WTC11 (cell line): Measurements from ENCODE around the gene INSL3. TPM values are rescaled to one million over a fixed set of nuclear protein-coding genes. Genes with fewer than 3 reads are reported as not detected.

Experiments used
- ATAC-seq: fragments of 200-7000 bp; cut with Tn5 transposase; 2 replicates; pipeline ENCODE4 v1.10.0; 2021; ENCODE audit warnings: mild to moderate bottlenecking, moderate library complexity
- CTCF ChIA-PET: fragments of 300-600 bp; sonication (Branson Sonifier 250); formaldehyde crosslinking; loops from one replicate; lab custom pipeline; 2021; ENCODE audit warnings: antibody characterized with exemption; lab: Charles Lee
- POLR2A ChIA-PET: fragments of 350-600 bp; sonication (Branson Sonifier 250); formaldehyde crosslinking; loops from one replicate; lab custom pipeline; 2021; ENCODE audit warnings: antibody characterized with exemption; lab: Charles Lee
- DNase-seq: peaks from one replicate; pipeline ENCODE4 v3.0.0; 2021; ENCODE audit warnings: low spot score
- H3K27ac Mint-ChIP-seq: 2 replicates; pipeline ENCODE4 v1.8.0; 2021; ENCODE audit warnings: mixed read lengths
- H3K27me3 Mint-ChIP-seq: 2 replicates; pipeline ENCODE4 v1.8.0; 2021; ENCODE audit warnings: low read depth, mild to moderate bottlenecking, moderate library complexity, mixed read lengths
- H3K36me3 Mint-ChIP-seq: 2 replicates; pipeline ENCODE4 v1.8.0; 2021; ENCODE audit warnings: mixed read lengths
- H3K4me1 Mint-ChIP-seq: 2 replicates; pipeline ENCODE4 v1.8.0; 2022; ENCODE audit warnings: mixed read lengths
- H3K4me3 Mint-ChIP-seq: 2 replicates; pipeline ENCODE4 v1.8.0; 2021; ENCODE audit warnings: mild to moderate bottlenecking, moderate library complexity, mixed read lengths
- H3K9me3 Mint-ChIP-seq: 2 replicates; pipeline ENCODE4 v1.8.0; 2021; ENCODE audit warnings: mixed read lengths
- ETV6 ChIP-seq: sonication (generic); formaldehyde crosslinking; IDR thresholded peaks from 2 replicates; pipeline ENCODE4 v1.8.1; 2022; ENCODE audit warnings: mild to moderate bottlenecking, missing genetic modification reagents
- HMGA2 ChIP-seq: fragments of 250-450 bp; sonication (Bioruptor Pico); IDR thresholded peaks from 2 replicates; pipeline ENCODE4 v1.4.0; 2021; ENCODE audit warnings: mild to moderate bottlenecking, moderate library complexity
- JAZF1 ChIP-seq: fragments of 250-450 bp; sonication (Bioruptor Pico); IDR thresholded peaks from 2 replicates; pipeline ENCODE4 v1.9.0; 2021; ENCODE audit warnings: moderate library complexity, mild to moderate bottlenecking, inconsistent platforms
- JUN ChIP-seq: sonication (generic); formaldehyde crosslinking; IDR thresholded peaks from 2 replicates; pipeline ENCODE4 v1.8.0; 2023; ENCODE audit warnings: mild to moderate bottlenecking, missing genetic modification reagents
- MAX ChIP-seq: sonication (generic); formaldehyde crosslinking; IDR thresholded peaks from 2 replicates; pipeline ENCODE4 v1.8.0; 2022; ENCODE audit warnings: mild to moderate bottlenecking, missing genetic modification reagents
- NFATC4 ChIP-seq: fragments of 250-450 bp; sonication (Bioruptor Pico); IDR thresholded peaks from 2 replicates; pipeline ENCODE4 v1.9.0; 2021; ENCODE audit warnings: mild to moderate bottlenecking
- STAT6 ChIP-seq: sonication (generic); formaldehyde crosslinking; conservative IDR thresholded peaks from 2 replicates; pipeline ENCODE4 v1.8.1; 2023; ENCODE audit warnings: mild to moderate bottlenecking, low read depth, missing genetic modification reagents, moderate library complexity
- ZNF317 ChIP-seq: sonication (generic); formaldehyde crosslinking; IDR thresholded peaks from 2 replicates; pipeline ENCODE4 v1.8.1; 2023; ENCODE audit warnings: low read depth, mild to moderate bottlenecking, moderate library complexity, missing genetic modification reagents, borderline replicate concordance
- total RNA-seq: library from RNA; stranded (reverse); gene quantifications from 3 replicates; pipeline ENCODE4 v1.2.3, GENCODE V29; 2021
- TF ChIP-seq, protein P1 (sequence below): sonication (generic); formaldehyde crosslinking; IDR thresholded peaks from 2 replicates; pipeline ENCODE4 v1.8.0; 2022; ENCODE audit warnings: missing genetic modification reagents
- TF ChIP-seq, protein P2 (sequence below): fragments of 200-600 bp; IDR thresholded peaks from 2 replicates; pipeline ENCODE4 v1.8.0; 2022; ENCODE audit warnings: antibody characterized with exemption
- TF ChIP-seq, protein P3 (sequence below): sonication (generic); formaldehyde crosslinking; IDR thresholded peaks from 2 replicates; pipeline ENCODE4 v1.8.1; 2023; ENCODE audit warnings: mild to moderate bottlenecking, missing genetic modification reagents, moderate library complexity
- TF ChIP-seq, protein P4 (sequence below): sonication (generic); formaldehyde crosslinking; IDR thresholded peaks from 2 replicates; pipeline ENCODE4 v1.8.1; 2022; ENCODE audit warnings: low read depth, missing genetic modification reagents, borderline replicate concordance
- TF ChIP-seq, protein P5 (sequence below): sonication (generic); formaldehyde crosslinking; IDR thresholded peaks from 2 replicates; pipeline ENCODE4 v1.8.1; 2023; ENCODE audit warnings: mild to moderate bottlenecking, missing genetic modification reagents
- TF ChIP-seq, protein P6 (sequence below): sonication (generic); formaldehyde crosslinking; IDR thresholded peaks from 2 replicates; pipeline ENCODE4 v1.8.0; 2023; ENCODE audit warnings: missing genetic modification reagents, mild to moderate bottlenecking, borderline replicate concordance

The INSL3 gene
- total RNA-seq, 1 experiment from 2014 or later: 0.79 TPM

- H3K9me3 Mint-ChIP-seq: no peaks in the 10 kb centered on the region
- no peak overlapping the region for H3K4me3 Mint-ChIP-seq
- no peak for TF ChIP-seq ZNF317
- TF ChIP-seq, protein P1, sequence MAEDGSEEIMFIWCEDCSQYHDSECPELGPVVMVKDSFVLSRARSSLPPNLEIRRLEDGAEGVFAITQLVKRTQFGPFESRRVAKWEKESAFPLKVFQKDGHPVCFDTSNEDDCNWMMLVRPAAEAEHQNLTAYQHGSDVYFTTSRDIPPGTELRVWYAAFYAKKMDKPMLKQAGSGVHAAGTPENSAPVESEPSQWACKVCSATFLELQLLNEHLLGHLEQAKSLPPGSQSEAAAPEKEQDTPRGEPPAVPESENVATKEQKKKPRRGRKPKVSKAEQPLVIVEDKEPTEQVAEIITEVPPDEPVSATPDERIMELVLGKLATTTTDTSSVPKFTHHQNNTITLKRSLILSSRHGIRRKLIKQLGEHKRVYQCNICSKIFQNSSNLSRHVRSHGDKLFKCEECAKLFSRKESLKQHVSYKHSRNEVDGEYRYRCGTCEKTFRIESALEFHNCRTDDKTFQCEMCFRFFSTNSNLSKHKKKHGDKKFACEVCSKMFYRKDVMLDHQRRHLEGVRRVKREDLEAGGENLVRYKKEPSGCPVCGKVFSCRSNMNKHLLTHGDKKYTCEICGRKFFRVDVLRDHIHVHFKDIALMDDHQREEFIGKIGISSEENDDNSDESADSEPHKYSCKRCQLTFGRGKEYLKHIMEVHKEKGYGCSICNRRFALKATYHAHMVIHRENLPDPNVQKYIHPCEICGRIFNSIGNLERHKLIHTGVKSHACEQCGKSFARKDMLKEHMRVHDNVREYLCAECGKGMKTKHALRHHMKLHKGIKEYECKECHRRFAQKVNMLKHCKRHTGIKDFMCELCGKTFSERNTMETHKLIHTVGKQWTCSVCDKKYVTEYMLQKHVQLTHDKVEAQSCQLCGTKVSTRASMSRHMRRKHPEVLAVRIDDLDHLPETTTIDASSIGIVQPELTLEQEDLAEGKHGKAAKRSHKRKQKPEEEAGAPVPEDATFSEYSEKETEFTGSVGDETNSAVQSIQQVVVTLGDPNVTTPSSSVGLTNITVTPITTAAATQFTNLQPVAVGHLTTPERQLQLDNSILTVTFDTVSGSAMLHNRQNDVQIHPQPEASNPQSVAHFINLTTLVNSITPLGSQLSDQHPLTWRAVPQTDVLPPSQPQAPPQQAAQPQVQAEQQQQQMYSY (CRISPR knock-in tag): no peak
- no peak for TF ChIP-seq JAZF1
- no peak for TF ChIP-seq MAX (CRISPR knock-in tag)
- no peak for TF ChIP-seq NFATC4 (CRISPR knock-in tag)
- peaks cover 10% of the 10 kb centered on the region; the same call in 1 of the 2 replicates for H3K4me1 Mint-ChIP-seq
- no peaks in the 10 kb centered on the region; the same call in 1 of the 2 replicates for H3K27me3 Mint-ChIP-seq
- ChIA-PET POLR2A (interaction anchor here (1.4 kb wide), 1 partner anchor 162 kb away, joined by 5 read pairs; no protein-coding TSS in a partner anchor), CTCF (interaction anchor here (1.3 to 2.2 kb wide), 11 partner anchors 8 to 165 kb away, joined by 6 to 48 read pairs (median 16); partner anchors contain the start of genes CCDC124 and RPL18A)
- H3K27ac Mint-ChIP-seq: no peak overlapping the region
- H3K36me3 Mint-ChIP-seq: peaks cover 9% of the 10 kb centered on the region; the same call in 1 of the 2 replicates
- DNase-seq (no peak), ATAC-seq (no peak)
Measured at GRCh38 chr19:17767559-17767958, 53.8 kb downstream of the INSL3 start.

GRCh38 chr19:17766543-17767131, 54.7 kb downstream of the INSL3 start:
- no peaks in the 10 kb centered on the region for H3K9me3 Mint-ChIP-seq
- DNase-seq (peak; percentile 94), ATAC-seq (peak; percentile 79)
- peak overlapping the region; percentile 41 for H3K4me3 Mint-ChIP-seq
- H3K4me1 Mint-ChIP-seq: peaks cover 12% of the 10 kb centered on the region
- CTCF ChIA-PET: interaction anchor here (0.5 to 2.2 kb wide), 64 partner anchors 9 to 325 kb away, joined by 3 to 48 read pairs (median 6); partner anchors contain the start of genes B3GNT3, CCDC124, MAP1S and RPL18A
- peaks cover 3% of the 10 kb centered on the region; the same call in 1 of the 2 replicates for H3K36me3 Mint-ChIP-seq
- H3K27me3 Mint-ChIP-seq: no peaks in the 10 kb centered on the region
- POLR2A ChIA-PET: interaction anchor here (0.6 to 1.4 kb wide), 3 partner anchors 11 to 332 kb away, joined by 3 to 5 read pairs (median 3); no protein-coding TSS in a partner anchor
- no peak overlapping the region for H3K27ac Mint-ChIP-seq
- TF ChIP-seq STAT6 (CRISPR knock-in tag): no peak
- TF ChIP-seq, protein P2, sequence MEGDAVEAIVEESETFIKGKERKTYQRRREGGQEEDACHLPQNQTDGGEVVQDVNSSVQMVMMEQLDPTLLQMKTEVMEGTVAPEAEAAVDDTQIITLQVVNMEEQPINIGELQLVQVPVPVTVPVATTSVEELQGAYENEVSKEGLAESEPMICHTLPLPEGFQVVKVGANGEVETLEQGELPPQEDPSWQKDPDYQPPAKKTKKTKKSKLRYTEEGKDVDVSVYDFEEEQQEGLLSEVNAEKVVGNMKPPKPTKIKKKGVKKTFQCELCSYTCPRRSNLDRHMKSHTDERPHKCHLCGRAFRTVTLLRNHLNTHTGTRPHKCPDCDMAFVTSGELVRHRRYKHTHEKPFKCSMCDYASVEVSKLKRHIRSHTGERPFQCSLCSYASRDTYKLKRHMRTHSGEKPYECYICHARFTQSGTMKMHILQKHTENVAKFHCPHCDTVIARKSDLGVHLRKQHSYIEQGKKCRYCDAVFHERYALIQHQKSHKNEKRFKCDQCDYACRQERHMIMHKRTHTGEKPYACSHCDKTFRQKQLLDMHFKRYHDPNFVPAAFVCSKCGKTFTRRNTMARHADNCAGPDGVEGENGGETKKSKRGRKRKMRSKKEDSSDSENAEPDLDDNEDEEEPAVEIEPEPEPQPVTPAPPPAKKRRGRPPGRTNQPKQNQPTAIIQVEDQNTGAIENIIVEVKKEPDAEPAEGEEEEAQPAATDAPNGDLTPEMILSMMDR: peak; percentile 59; the same call in 1 of the 2 replicates
- TF ChIP-seq, protein P3, sequence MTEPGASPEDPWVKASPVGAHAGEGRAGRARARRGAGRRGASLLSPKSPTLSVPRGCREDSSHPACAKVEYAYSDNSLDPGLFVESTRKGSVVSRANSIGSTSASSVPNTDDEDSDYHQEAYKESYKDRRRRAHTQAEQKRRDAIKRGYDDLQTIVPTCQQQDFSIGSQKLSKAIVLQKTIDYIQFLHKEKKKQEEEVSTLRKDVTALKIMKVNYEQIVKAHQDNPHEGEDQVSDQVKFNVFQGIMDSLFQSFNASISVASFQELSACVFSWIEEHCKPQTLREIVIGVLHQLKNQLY (CRISPR knock-in tag): no peak
- TF ChIP-seq, protein P4, sequence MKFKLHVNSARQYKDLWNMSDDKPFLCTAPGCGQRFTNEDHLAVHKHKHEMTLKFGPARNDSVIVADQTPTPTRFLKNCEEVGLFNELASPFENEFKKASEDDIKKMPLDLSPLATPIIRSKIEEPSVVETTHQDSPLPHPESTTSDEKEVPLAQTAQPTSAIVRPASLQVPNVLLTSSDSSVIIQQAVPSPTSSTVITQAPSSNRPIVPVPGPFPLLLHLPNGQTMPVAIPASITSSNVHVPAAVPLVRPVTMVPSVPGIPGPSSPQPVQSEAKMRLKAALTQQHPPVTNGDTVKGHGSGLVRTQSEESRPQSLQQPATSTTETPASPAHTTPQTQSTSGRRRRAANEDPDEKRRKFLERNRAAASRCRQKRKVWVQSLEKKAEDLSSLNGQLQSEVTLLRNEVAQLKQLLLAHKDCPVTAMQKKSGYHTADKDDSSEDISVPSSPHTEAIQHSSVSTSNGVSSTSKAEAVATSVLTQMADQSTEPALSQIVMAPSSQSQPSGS (CRISPR knock-in tag): no peak
- TF ChIP-seq, protein P5, sequence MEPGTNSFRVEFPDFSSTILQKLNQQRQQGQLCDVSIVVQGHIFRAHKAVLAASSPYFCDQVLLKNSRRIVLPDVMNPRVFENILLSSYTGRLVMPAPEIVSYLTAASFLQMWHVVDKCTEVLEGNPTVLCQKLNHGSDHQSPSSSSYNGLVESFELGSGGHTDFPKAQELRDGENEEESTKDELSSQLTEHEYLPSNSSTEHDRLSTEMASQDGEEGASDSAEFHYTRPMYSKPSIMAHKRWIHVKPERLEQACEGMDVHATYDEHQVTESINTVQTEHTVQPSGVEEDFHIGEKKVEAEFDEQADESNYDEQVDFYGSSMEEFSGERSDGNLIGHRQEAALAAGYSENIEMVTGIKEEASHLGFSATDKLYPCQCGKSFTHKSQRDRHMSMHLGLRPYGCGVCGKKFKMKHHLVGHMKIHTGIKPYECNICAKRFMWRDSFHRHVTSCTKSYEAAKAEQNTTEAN: no peak
- TF ChIP-seq HMGA2 (CRISPR knock-in tag): no peak
- peak; percentile 82 for TF ChIP-seq ETV6
- TF ChIP-seq, protein P6, sequence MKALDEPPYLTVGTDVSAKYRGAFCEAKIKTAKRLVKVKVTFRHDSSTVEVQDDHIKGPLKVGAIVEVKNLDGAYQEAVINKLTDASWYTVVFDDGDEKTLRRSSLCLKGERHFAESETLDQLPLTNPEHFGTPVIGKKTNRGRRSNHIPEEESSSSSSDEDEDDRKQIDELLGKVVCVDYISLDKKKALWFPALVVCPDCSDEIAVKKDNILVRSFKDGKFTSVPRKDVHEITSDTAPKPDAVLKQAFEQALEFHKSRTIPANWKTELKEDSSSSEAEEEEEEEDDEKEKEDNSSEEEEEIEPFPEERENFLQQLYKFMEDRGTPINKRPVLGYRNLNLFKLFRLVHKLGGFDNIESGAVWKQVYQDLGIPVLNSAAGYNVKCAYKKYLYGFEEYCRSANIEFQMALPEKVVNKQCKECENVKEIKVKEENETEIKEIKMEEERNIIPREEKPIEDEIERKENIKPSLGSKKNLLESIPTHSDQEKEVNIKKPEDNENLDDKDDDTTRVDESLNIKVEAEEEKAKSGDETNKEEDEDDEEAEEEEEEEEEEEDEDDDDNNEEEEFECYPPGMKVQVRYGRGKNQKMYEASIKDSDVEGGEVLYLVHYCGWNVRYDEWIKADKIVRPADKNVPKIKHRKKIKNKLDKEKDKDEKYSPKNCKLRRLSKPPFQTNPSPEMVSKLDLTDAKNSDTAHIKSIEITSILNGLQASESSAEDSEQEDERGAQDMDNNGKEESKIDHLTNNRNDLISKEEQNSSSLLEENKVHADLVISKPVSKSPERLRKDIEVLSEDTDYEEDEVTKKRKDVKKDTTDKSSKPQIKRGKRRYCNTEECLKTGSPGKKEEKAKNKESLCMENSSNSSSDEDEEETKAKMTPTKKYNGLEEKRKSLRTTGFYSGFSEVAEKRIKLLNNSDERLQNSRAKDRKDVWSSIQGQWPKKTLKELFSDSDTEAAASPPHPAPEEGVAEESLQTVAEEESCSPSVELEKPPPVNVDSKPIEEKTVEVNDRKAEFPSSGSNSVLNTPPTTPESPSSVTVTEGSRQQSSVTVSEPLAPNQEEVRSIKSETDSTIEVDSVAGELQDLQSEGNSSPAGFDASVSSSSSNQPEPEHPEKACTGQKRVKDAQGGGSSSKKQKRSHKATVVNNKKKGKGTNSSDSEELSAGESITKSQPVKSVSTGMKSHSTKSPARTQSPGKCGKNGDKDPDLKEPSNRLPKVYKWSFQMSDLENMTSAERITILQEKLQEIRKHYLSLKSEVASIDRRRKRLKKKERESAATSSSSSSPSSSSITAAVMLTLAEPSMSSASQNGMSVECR (CRISPR knock-in tag): no peak
- no peak for TF ChIP-seq JUN
